Progenitor cell of endocrine pancreas (in vitro differentiated cells): ENCODE results near the gene USP49. TPM values are rescaled to one million over a fixed set of nuclear protein-coding genes. Genes with fewer than 3 reads are reported as not detected.

Experiments used
- DNase-seq: peaks from one replicate; pipeline ENCODE4 v3.0.0; 2021; ENCODE audit warnings: low spot score; ENCODE audit not compliant: unreplicated experiment
- H3K27ac Mint-ChIP-seq: 2 replicates; pipeline ENCODE4 v1.8.0; 2021; ENCODE audit warnings: mild to moderate bottlenecking, moderate library complexity, mixed read lengths
- H3K27me3 Mint-ChIP-seq: 2 replicates; pipeline ENCODE4 v1.8.0; 2021; ENCODE audit warnings: mixed read lengths
- H3K36me3 Mint-ChIP-seq: 2 replicates; pipeline ENCODE4 v1.8.0; 2022; ENCODE audit warnings: mixed read lengths; ENCODE audit not compliant: insufficient read depth
- H3K4me1 Mint-ChIP-seq: 2 replicates; pipeline ENCODE4 v1.8.0; 2021; ENCODE audit warnings: low read depth, mixed read lengths
- H3K4me3 Mint-ChIP-seq: 2 replicates; pipeline ENCODE4 v1.8.0; 2021; ENCODE audit warnings: low read depth, mild to moderate bottlenecking, moderate library complexity, mixed read lengths
- H3K9me3 Mint-ChIP-seq: 2 replicates; pipeline ENCODE4 v1.8.0; 2021; ENCODE audit warnings: low read depth, mixed read lengths
- CTCF ChIP-seq: fragments of 200-600 bp; sonication (generic); IDR thresholded peaks from one replicate; pipeline ENCODE4 v1.5.0; 2021; ENCODE audit warnings: antibody characterized with exemption, mild to moderate bottlenecking; ENCODE audit not compliant: unreplicated experiment
- total RNA-seq: library from RNA; stranded (reverse); gene quantifications from 2 replicates; pipeline ENCODE4 v1.2.1, GENCODE V29; 2021

Gene USP49
- total RNA-seq, 1 donor from 2014 or later = 19.4 TPM

GRCh38 chr6:41940759-41941279 lies 45.6 kb upstream of the USP49 start:
- peaks cover 1% of the 10 kb centered on the region for H3K36me3 Mint-ChIP-seq
- H3K9me3 Mint-ChIP-seq = no peaks in the 10 kb centered on the region
- H3K4me1 Mint-ChIP-seq = peaks cover 10% of the 10 kb centered on the region
- H3K27ac Mint-ChIP-seq = peak overlapping the region; percentile 77
- H3K27me3 Mint-ChIP-seq = peaks cover 25% of the 10 kb centered on the region
- peak; percentile 21 for DNase-seq
- TF ChIP-seq CTCF = no peak
- peak overlapping the region; percentile 74 for H3K4me3 Mint-ChIP-seq

- peak overlapping the region; percentile 71 for H3K27ac Mint-ChIP-seq
- peaks cover 25% of the 10 kb centered on the region for H3K27me3 Mint-ChIP-seq
- H3K4me3 Mint-ChIP-seq = peak overlapping the region; percentile 74
- TF ChIP-seq CTCF = no peak
- peaks cover 1% of the 10 kb centered on the region for H3K36me3 Mint-ChIP-seq
- peak; percentile 11 for DNase-seq
- no peaks in the 10 kb centered on the region for H3K9me3 Mint-ChIP-seq
- H3K4me1 Mint-ChIP-seq = peaks cover 10% of the 10 kb centered on the region
Measured at GRCh38 chr6:41939848-41940758, 44.9 kb upstream of the USP49 start.

GRCh38 chr6:41939176-41939847 lies 44.1 kb upstream of the USP49 start:
- Mint-ChIP-seq H3K4me1 (peaks cover 10% of the 10 kb centered on the region), H3K27me3 (peaks cover 25% of the 10 kb centered on the region), H3K27ac (no peak overlapping the region), H3K4me3 (peak overlapping the region; percentile 74), H3K36me3 (peaks cover 1% of the 10 kb centered on the region), H3K9me3 (no peaks in the 10 kb centered on the region)
- no peak for DNase-seq
- no peak for TF ChIP-seq CTCF

GRCh38 chr6:41938590-41939175 lies 43.5 kb upstream of the USP49 start:
- no peak for DNase-seq
- peaks cover 1% of the 10 kb centered on the region for H3K36me3 Mint-ChIP-seq
- no peak for TF ChIP-seq CTCF
- H3K27me3 Mint-ChIP-seq = peaks cover 25% of the 10 kb centered on the region
- no peaks in the 10 kb centered on the region for H3K9me3 Mint-ChIP-seq
- no peak overlapping the region for H3K27ac Mint-ChIP-seq
- no peak overlapping the region for H3K4me3 Mint-ChIP-seq
- H3K4me1 Mint-ChIP-seq = peaks cover 10% of the 10 kb centered on the region
